Measurements from ENCODE around the gene AP1M2.

GRCh38 chr19:10603084-10603872, 16.2 kb upstream of the AP1M2 start:
- TF ChIP-seq CTCF (IDR thresholded peaks at IDR 0.05) (no peak), SIN3A (IDR thresholded peaks at IDR 0.05; ENCODE audit: borderline replicate concordance, insufficient read depth, low read depth, low read length) (no peak), POLR2AphosphoS5 (IDR thresholded peaks at IDR 0.05; ENCODE audit: low read depth, low read length) (no peak)
